Ishikawa (cell line): ENCODE results near the gene FHL1.

ENCODE experiments used
- EGR1 ChIP-seq: IDR thresholded peaks from 2 replicates; pipeline ENCODE4 v1.6.1; 2012
- EP300 ChIP-seq: IDR thresholded peaks from 2 replicates; pipeline ENCODE4 v1.6.1; 2012; ENCODE audit warnings: borderline replicate concordance

DNA sequence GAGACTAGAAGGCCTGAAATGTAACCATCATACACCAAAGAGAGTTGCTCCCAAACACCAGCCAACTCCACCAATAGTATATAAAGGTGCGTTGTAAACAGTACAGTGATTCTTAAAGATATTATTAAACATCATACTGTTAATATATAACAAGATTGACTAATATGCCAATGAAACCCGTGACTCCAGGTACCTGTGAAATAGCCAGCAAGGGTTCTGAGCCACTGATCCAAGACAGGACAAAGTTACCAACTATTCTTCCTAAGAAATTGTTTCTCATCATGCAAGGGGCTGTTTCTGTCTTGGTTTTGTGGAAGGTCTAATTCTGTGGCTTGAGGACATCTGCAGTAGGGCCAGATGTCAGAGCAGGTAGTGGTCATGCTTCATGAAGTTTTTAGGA lies 47.2 kb downstream of the FHL1 start:
- TF ChIP-seq EP300 (no peak), EGR1 (no peak)
